HT-29 (cell line): Measurements from ENCODE around the gene TCEA2. TPM values are rescaled to one million over a fixed set of nuclear protein-coding genes. Genes with fewer than 3 reads are reported as not detected.

Source experiments
- DNase-seq: peaks from one replicate; pipeline ENCODE4 v3.0.0-alpha.2; 2015; ENCODE audit warnings: low spot score
- total RNA-seq: library from RNA; depleted of rRNA; stranded (reverse); fragments of >200 nt; shearing (Covaris generic); gene quantifications from 2 replicates; pipeline ENCODE4 v1.2.3, GENCODE V29; 2014

TCEA2 gene
- total RNA-seq, 1 experiment from 2014 or later = 1.2 TPM

GRCh38 chr20:64064145-64064698, 1.2 kb downstream of the TCEA2 start:
- DNase-seq = no peak

- DNase-seq = no peak
These were observed 2.3 kb downstream of the TCEA2 start for GRCh38 chr20:64065062-64065973.

GRCh38 chr20:64065974-64066343, 3.0 kb downstream of the TCEA2 start:
- DNase-seq = no peak

GRCh38 chr20:64067005-64067632, 4.1 kb downstream of the TCEA2 start:
- no peak for DNase-seq

- no peak for DNase-seq
These were observed 4.8 kb downstream of the TCEA2 start for GRCh38 chr20:64067733-64068307.

GRCh38 chr20:64068386-64069208, 5.6 kb downstream of the TCEA2 start:
- no peak for DNase-seq

- DNase-seq = no peak
These were observed 6.2 kb downstream of the TCEA2 start for GRCh38 chr20:64069209-64069613.

- DNase-seq = peak; percentile 69
These were observed 6.7 kb downstream of the TCEA2 start for GRCh38 chr20:64069614-64070243.

- no peak for DNase-seq
These were observed 7.4 kb downstream of the TCEA2 start for GRCh38 chr20:64070244-64070993.

- DNase-seq = no peak
These were observed 8.6 kb downstream of the TCEA2 start for GRCh38 chr20:64071341-64072332.

GRCh38 chr20:64072498-64073063, 9.6 kb downstream of the TCEA2 start:
- no peak for DNase-seq

- no peak for DNase-seq
These were observed 10.6 kb downstream of the TCEA2 start for GRCh38 chr20:64073476-64074183.

- no peak for DNase-seq
These were observed 11.3 kb downstream of the TCEA2 start for GRCh38 chr20:64074184-64074789.

- DNase-seq = no peak
These were observed 12.0 kb downstream of the TCEA2 start for GRCh38 chr20:64074963-64075362.

- DNase-seq = no peak
These were observed 12.6 kb downstream of the TCEA2 start for GRCh38 chr20:64075556-64075955.

GRCh38 chr20:64076061-64076997, 13.3 kb downstream of the TCEA2 start:
- DNase-seq = no peak
